ENCODE measurements around the gene GLTP. TPM values are rescaled to one million over a fixed set of nuclear protein-coding genes. Genes with fewer than 3 reads are reported as not detected.

The GLTP gene
- total RNA-seq, 1 donor from 2014 or later, result 27.1 TPM

DNA sequence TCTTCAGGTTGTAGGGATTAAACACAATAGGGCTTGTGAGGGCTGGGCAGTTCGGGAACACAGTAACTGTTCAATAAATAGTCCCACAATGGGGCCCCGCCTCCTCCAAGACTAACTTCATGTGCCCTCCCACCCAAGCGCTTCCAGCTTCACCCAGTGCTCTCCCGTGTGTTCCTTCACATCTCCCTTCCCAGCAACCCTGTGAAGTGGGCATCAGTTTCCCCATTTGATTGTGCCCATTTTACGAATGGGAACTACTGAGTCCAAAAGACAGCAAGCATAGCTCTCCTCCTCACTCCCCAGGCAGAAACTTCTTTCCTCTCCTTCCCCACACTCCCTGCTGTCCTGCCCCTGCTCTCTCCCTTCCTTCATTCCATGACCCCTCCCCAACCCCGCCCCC is 40.9 kb downstream of the GLTP start:
- Histone ChIP-seq H3K4me3 (ENCODE audit: insufficient read depth, low read depth, low read length) (no peak overlapping the region), H4K20me1 (ENCODE audit: insufficient read depth, low read length) (no peaks in the 10 kb centered on the region), H3K27me3 (ENCODE audit: insufficient read depth, low read length) (no peaks in the 10 kb centered on the region), H2AFZ (ENCODE audit: low read depth, low read length) (no peak overlapping the region), H3K27ac (ENCODE audit: low read depth, low read length) (no peak overlapping the region), H3K4me1 (ENCODE audit: insufficient read depth, low read length) (no peaks in the 10 kb centered on the region), H3K9me3 (ENCODE audit: insufficient read depth, low read depth, low read length) (no peaks in the 10 kb centered on the region), H3K79me2 (ENCODE audit: insufficient read depth, low read length) (no peaks in the 10 kb centered on the region), H3K4me2 (ENCODE audit: low read length) (no peak overlapping the region), H3K36me3 (ENCODE audit: insufficient read depth, low read length) (no peaks in the 10 kb centered on the region), H3K9ac (ENCODE audit: low read length) (no peak overlapping the region)
- TF ChIP-seq EZH2 (IDR thresholded peaks at IDR 0.05; ENCODE audit: insufficient read depth, low read length), result no peak
- TF ChIP-seq, protein P1, sequence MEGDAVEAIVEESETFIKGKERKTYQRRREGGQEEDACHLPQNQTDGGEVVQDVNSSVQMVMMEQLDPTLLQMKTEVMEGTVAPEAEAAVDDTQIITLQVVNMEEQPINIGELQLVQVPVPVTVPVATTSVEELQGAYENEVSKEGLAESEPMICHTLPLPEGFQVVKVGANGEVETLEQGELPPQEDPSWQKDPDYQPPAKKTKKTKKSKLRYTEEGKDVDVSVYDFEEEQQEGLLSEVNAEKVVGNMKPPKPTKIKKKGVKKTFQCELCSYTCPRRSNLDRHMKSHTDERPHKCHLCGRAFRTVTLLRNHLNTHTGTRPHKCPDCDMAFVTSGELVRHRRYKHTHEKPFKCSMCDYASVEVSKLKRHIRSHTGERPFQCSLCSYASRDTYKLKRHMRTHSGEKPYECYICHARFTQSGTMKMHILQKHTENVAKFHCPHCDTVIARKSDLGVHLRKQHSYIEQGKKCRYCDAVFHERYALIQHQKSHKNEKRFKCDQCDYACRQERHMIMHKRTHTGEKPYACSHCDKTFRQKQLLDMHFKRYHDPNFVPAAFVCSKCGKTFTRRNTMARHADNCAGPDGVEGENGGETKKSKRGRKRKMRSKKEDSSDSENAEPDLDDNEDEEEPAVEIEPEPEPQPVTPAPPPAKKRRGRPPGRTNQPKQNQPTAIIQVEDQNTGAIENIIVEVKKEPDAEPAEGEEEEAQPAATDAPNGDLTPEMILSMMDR (IDR thresholded peaks at IDR 0.05; ENCODE audit: insufficient read depth, low read depth, low read length), result no peak
- DNase-seq (ENCODE audit: low read depth) (no peak), FAIRE-seq (no peak)
- no peaks in the 10 kb centered on the region for H3K4me1 Mint-ChIP-seq (ENCODE audit: low read depth, unreplicated experiment)
- no peak overlapping the region for H3K27ac Mint-ChIP-seq (ENCODE audit: unreplicated experiment)
- H3K4me3 Mint-ChIP-seq (ENCODE audit: unreplicated experiment), result no peak overlapping the region
- no peaks in the 10 kb centered on the region for H3K9me3 Mint-ChIP-seq (ENCODE audit: unreplicated experiment)
- peaks cover 12% of the 10 kb centered on the region for H3K27me3 Mint-ChIP-seq (ENCODE audit: low read depth, unreplicated experiment)
- H3K36me3 Mint-ChIP-seq (ENCODE audit: low read depth, unreplicated experiment), result no peaks in the 10 kb centered on the region

DNA sequence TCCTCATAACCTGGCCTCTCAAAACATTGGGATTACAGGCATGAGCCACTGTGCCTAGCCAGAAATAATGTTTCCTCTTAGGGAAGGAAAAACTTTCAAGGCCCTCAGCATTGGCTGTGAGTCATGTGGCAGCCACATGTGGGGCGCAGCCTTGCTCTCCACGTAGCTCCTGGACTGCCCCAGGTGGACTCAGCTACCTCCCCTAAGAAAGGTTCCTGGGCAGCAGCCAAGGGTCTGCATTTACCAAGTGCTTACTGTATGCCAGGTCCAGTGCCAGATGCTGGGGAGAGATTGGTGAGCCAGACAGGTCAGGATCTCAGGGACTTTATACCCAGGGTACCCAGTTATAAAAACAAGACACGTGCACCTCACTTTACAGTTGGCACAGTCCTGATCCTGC is 43.4 kb downstream of the GLTP start:
- no peak for FAIRE-seq
- no peak for TF ChIP-seq EZH2 (IDR thresholded peaks at IDR 0.05; ENCODE audit: insufficient read depth, low read length)
- TF ChIP-seq, protein P1 (IDR thresholded peaks at IDR 0.05; ENCODE audit: insufficient read depth, low read depth, low read length), result no peak

DNA sequence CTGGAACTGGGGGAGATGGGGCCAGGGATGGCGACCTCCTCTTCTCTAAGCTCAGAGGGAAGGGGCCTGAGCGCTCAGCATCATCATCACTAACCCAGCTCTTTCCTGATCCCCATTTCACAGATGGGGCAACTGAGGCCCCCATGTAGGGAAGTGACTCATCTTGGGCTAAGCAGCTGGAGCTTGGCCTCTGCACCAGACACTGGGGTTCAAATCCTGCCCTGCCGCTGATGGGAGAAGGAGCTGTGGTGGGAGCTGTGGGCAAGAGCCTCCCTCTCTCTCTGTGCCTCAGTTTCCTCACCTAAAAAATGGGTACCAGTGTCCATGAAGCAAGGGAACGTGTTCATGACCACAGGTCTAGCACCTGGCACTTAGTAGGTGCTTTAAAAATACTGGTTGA is 44.5 kb downstream of the GLTP start:
- no peaks in the 10 kb centered on the region for H3K9me3 Mint-ChIP-seq (ENCODE audit: unreplicated experiment)
- peaks cover 18% of the 10 kb centered on the region for H3K27me3 Mint-ChIP-seq (ENCODE audit: low read depth, unreplicated experiment)
- FAIRE-seq (no peak), DNase-seq (ENCODE audit: low read depth) (no peak)
- Histone ChIP-seq H3K27me3 (ENCODE audit: insufficient read depth, low read length) (peaks cover 2% of the 10 kb centered on the region), H3K79me2 (ENCODE audit: insufficient read depth, low read length) (no peaks in the 10 kb centered on the region), H3K4me2 (ENCODE audit: low read length) (no peak overlapping the region), H3K9me3 (ENCODE audit: insufficient read depth, low read depth, low read length) (no peaks in the 10 kb centered on the region), H3K9ac (ENCODE audit: low read length) (no peak overlapping the region), H4K20me1 (ENCODE audit: insufficient read depth, low read length) (peaks cover 5% of the 10 kb centered on the region), H2AFZ (ENCODE audit: low read depth, low read length) (no peak overlapping the region), H3K4me1 (ENCODE audit: insufficient read depth, low read length) (no peaks in the 10 kb centered on the region), H3K36me3 (ENCODE audit: insufficient read depth, low read length) (no peaks in the 10 kb centered on the region), H3K4me3 (ENCODE audit: insufficient read depth, low read depth, low read length) (no peak overlapping the region), H3K27ac (ENCODE audit: low read depth, low read length) (no peak overlapping the region)
- no peak overlapping the region for H3K4me3 Mint-ChIP-seq (ENCODE audit: unreplicated experiment)
- H3K27ac Mint-ChIP-seq (ENCODE audit: unreplicated experiment), result no peak overlapping the region
- H3K4me1 Mint-ChIP-seq (ENCODE audit: low read depth, unreplicated experiment), result no peaks in the 10 kb centered on the region
- TF ChIP-seq, protein P1 (IDR thresholded peaks at IDR 0.05; ENCODE audit: insufficient read depth, low read depth, low read length), result no peak
- no peak for TF ChIP-seq EZH2 (IDR thresholded peaks at IDR 0.05; ENCODE audit: insufficient read depth, low read length)
- H3K36me3 Mint-ChIP-seq (ENCODE audit: low read depth, unreplicated experiment), result no peaks in the 10 kb centered on the region

More for the DNA sequence above, 43.4 kb downstream of the GLTP start:
- Mint-ChIP-seq H3K4me3 (ENCODE audit: unreplicated experiment) (no peak overlapping the region), H3K27ac (ENCODE audit: unreplicated experiment) (no peak overlapping the region), H3K9me3 (ENCODE audit: unreplicated experiment) (no peaks in the 10 kb centered on the region), H3K27me3 (ENCODE audit: low read depth, unreplicated experiment) (peaks cover 15% of the 10 kb centered on the region), H3K36me3 (ENCODE audit: low read depth, unreplicated experiment) (no peaks in the 10 kb centered on the region), H3K4me1 (ENCODE audit: low read depth, unreplicated experiment) (no peaks in the 10 kb centered on the region)
- H3K4me1 ChIP-seq (ENCODE audit: insufficient read depth, low read length), result no peaks in the 10 kb centered on the region
- no peak overlapping the region for H3K9ac ChIP-seq (ENCODE audit: low read length)
- H2AFZ ChIP-seq (ENCODE audit: low read depth, low read length), result no peak overlapping the region
- no peak overlapping the region for H3K4me3 ChIP-seq (ENCODE audit: insufficient read depth, low read depth, low read length)
- no peaks in the 10 kb centered on the region for H3K9me3 ChIP-seq (ENCODE audit: insufficient read depth, low read depth, low read length)
- no peaks in the 10 kb centered on the region for H4K20me1 ChIP-seq (ENCODE audit: insufficient read depth, low read length)
- no peaks in the 10 kb centered on the region for H3K79me2 ChIP-seq (ENCODE audit: insufficient read depth, low read length)
- H3K27ac ChIP-seq (ENCODE audit: low read depth, low read length), result no peak overlapping the region
- peak; percentile 29 for DNase-seq (ENCODE audit: low read depth)
- H3K36me3 ChIP-seq (ENCODE audit: insufficient read depth, low read length), result no peaks in the 10 kb centered on the region
- no peak overlapping the region for H3K4me2 ChIP-seq (ENCODE audit: low read length)
- H3K27me3 ChIP-seq (ENCODE audit: insufficient read depth, low read length), result no peaks in the 10 kb centered on the region
